AG09309 (cell line): Measurements from ENCODE around the gene LHFPL5.

Experiments used
- DNase-seq: peaks from one replicate; pipeline ENCODE4 v3.0.0-alpha.2; 2010; ENCODE audit warnings: low read depth
- H3K4me3 ChIP-seq: 2 replicates; pipeline ENCODE4 v1.5.1; 2011; ENCODE audit warnings: mild to moderate bottlenecking, low read depth, low read length, moderate library complexity; ENCODE audit not compliant: control insufficient read depth
- TF ChIP-seq, protein P1 (sequence below): IDR thresholded peaks from 2 replicates; pipeline ENCODE4 v1.5.1; 2011; ENCODE audit warnings: mild to moderate bottlenecking, low read depth, low read length, inconsistent platforms; ENCODE audit not compliant: insufficient read depth, control insufficient read depth; ENCODE audit errors: missing control alignments

LHFPL5 gene

DNA sequence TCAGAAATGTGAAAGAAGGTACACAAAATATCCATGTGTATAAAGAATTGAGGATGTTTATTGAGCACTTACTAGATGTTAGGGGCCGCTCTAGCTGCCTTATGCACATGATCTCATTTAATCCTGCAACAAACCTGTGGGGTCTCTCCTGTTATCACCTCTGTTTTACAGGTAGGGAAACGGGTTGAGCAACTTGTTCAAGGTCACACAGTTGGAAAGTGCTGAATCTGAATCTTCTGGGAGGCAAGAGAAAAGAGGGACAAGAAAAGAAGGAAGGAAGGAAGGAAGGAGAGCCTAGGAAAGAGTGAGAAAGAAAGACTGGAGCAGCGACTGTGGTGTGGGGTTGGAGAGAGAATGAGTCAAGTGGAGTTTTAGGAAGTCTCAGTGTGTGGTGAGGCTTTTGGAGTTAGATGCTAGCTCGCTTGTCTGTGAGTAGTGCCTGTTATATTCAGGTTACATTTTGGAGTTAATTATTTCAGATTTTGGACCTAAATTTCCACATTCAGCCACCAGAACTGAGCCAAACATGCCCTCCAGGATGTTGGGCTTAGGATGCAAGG lies 16.6 kb upstream of the LHFPL5 start:
- TF ChIP-seq, protein P1, sequence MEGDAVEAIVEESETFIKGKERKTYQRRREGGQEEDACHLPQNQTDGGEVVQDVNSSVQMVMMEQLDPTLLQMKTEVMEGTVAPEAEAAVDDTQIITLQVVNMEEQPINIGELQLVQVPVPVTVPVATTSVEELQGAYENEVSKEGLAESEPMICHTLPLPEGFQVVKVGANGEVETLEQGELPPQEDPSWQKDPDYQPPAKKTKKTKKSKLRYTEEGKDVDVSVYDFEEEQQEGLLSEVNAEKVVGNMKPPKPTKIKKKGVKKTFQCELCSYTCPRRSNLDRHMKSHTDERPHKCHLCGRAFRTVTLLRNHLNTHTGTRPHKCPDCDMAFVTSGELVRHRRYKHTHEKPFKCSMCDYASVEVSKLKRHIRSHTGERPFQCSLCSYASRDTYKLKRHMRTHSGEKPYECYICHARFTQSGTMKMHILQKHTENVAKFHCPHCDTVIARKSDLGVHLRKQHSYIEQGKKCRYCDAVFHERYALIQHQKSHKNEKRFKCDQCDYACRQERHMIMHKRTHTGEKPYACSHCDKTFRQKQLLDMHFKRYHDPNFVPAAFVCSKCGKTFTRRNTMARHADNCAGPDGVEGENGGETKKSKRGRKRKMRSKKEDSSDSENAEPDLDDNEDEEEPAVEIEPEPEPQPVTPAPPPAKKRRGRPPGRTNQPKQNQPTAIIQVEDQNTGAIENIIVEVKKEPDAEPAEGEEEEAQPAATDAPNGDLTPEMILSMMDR: no peak
- H3K4me3 ChIP-seq: no peak overlapping the region
- DNase-seq: no peak

DNA sequence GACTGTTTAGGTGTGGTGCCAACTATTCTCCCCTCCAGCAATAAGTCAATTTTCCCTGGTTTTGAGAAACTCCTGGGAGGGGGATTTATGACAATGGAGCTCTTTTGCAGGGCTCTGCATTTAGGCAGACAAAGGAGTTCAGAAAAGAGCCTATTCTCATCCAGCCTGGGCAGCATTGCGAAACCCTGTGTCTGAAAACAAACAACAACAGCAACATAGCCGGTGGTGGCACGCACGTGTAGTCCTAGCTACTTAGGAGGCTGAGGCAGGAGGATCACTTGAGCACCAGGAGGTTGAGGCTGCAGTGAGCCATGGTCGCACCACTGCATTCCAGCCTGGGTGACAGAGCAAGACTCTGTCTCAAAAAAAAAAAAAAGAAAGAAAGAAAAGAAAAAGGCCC lies 14.5 kb upstream of the LHFPL5 start:
- H3K4me3 ChIP-seq: no peak overlapping the region
- TF ChIP-seq, protein P1: no peak
- DNase-seq: no peak

DNA sequence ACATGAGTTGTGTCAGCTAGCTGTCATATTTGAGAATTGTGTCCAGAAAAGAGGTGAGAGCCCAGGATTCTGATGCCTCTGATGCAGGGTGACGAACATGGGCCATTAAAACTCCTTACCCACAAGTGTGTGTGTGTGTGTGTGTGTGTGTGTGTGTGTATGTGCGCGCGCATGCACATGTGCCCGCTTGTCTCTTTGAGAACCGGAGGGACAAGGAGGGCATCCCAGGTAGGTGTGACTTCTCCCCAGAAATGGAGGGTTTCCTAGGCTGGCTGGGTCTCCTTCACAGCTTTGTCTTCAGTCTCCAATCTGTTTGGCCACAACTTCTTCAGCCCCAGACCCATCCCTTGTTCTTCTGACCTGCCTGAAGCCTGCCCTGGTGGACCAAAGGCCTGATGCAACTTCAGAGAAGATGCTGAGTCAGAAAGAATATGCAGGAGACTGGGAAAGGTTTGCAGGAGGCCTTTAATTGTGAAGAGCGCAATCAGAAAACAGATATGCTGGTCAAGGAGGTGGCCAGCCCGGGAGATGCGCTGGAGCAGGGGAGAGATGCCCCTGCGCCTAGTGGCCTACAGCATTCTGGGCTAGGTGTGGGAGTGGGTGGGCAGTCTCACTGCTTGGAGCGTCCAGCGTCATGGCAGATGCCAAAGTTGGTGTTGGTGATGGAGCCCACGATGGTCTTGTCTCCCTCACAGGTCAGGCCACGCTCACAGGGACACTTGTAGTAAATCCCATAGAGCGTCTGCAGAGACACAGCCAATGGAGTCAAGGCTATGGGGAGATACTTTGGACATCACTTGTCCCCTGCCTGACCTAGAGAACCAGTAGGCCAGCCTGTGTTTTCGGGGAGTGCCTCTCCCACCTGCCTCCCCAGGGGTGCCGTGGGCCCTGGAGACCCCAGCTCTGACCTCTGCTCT lies 10.4 kb upstream of the LHFPL5 start:
- no peak for DNase-seq
- no peak overlapping the region for H3K4me3 ChIP-seq
- TF ChIP-seq, protein P1: no peak

DNA sequence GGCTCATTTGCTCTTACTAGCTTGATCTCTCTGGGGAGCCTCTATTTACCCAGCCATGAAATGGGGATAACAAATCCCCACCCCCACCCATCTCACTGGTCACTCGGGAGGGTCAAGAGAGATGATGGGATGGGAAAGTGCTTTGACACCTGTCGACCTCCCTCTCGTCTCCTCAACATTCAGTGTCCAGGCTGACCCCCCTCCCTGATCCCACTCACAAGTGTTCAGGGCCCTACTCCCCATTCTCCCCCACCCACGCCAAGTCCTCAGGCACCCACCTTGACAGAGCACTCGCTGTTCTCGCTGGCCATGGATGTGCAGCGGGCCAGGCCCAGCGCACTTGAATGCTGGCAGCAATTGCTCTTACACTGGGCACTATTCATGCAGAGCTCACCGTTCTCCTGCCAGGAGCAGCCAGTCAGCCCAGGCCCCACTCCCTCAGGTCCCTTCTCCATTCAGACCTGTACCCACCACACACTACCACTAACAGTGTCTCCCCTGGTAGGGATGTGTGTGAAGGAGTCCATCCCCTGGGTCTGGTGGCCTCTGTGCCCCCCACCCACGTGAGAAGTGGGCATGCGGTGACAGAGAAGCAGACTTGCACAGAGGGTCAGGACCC lies 9.6 kb upstream of the LHFPL5 start:
- no peak overlapping the region for H3K4me3 ChIP-seq
- DNase-seq: no peak
- TF ChIP-seq, protein P1: no peak

GRCh38 chr6:35796236-35796635 lies 8.9 kb upstream of the LHFPL5 start:
- TF ChIP-seq, protein P1: no peak
- no peak overlapping the region for H3K4me3 ChIP-seq
- DNase-seq: no peak

DNA sequence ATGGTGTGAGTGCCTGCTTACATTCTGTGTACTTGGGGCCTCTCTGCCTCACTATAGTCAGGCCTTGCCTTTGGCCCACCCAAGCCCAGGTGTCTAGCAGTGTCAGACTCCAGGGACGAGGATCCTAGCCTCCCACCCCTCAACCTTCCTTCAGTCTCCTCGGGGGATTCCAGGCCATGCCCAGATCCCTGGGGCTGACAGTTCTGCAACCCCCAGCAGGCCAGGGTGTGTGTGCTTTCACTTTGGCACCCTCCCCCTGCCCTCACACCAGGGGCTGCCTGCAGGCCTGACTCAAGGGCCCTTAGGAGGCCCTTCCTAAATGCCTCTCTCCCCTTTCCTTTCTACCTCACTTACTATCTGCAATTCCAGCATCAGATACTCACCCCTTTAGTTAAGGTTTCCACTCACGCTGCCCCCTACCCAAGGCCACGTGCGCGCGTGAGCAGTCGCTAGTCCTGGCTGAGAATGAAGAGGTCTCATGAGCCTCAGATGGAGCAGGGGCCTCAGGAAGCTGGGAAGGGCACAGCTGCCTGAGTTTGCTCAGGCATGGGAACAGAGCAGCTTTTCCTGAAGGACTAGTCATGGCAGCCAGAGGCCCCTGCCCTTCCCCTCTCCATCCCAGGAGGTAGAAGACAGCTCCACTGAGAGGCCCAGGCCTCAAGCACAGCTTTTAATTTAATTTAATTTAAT lies 7.2 kb upstream of the LHFPL5 start:
- DNase-seq: no peak
- TF ChIP-seq, protein P1: no peak

More for the DNA sequence above, 7.2 kb upstream of the LHFPL5 start:
- H3K4me3 ChIP-seq: no peak overlapping the region
